Endothelial cell of umbilical vein (primary cell): ENCODE measurements around the gene KRTAP4-6.
"Not testable (repeated sequence)": the region's sequence is repeated elsewhere in the genome, so short reads cannot be mapped to it uniquely, and the experiment has no call there.

Source experiments
- POLR2A ChIP-seq: IDR thresholded peaks from 2 replicates; pipeline ENCODE4 v1.6.1; 2012; ENCODE audit warnings: low read depth, mild to moderate bottlenecking, control low read depth, low read length
- POLR2AphosphoS5 ChIP-seq: IDR thresholded peaks from 2 replicates; pipeline ENCODE4 v1.6.1; 2012; ENCODE audit warnings: low read depth, mild to moderate bottlenecking, control low read depth, low read length, moderate library complexity; ENCODE audit not compliant: insufficient read depth
- TF ChIP-seq, protein P1 (sequence below), 2 donors: IDR thresholded peaks; 1 replicate in 1 of 2; 2 replicates in 1 of 2; pipeline ENCODE4 v1.5.1; 2011; ENCODE audit warnings: low read length in 2 of 2, mild to moderate bottlenecking in 2 of 2, moderate library complexity in 2 of 2, control low read depth in 1 of 2, inconsistent platforms in 1 of 2, low read depth in 1 of 2; ENCODE audit not compliant: insufficient read depth in 1 of 2; ENCODE audit errors: extremely low read depth in 1 of 2
- TF ChIP-seq, protein P2 (sequence below): IDR thresholded peaks from 2 replicates; pipeline ENCODE4 v1.6.1; 2011; ENCODE audit not compliant: insufficient read depth, insufficient read length

DNA sequence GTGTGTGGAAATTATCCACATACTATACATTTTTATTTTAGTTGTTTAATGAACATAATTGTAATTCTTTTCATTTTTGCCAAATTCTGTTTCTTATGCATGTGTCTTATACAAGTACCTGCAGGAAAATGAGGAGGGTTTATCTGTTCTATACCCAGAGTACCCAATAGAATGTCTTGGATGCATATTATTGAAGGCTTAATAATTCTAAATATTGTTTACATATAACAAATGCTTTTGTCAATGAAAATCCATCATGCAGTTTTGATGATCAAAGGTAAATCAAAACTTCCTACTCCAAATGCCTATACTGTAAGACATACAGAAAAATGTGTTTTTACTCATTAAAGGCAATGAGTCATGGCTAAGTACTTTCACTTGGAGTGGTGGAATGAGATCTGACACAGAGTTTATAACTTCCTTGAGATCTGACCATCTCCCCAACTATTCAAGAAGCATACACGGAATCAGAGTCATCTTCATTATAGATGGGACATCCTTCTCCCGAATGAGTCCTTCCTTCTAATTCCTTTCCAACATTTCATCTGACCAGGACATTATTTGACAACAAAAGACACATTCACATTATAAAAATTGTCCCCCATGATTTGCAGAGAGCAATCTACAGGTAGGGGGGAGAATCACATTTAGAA, 35.8 kb downstream of the KRTAP4-6 start:
- TF ChIP-seq POLR2A, POLR2AphosphoS5: not testable (repeated sequence)
- TF ChIP-seq, protein P1, sequence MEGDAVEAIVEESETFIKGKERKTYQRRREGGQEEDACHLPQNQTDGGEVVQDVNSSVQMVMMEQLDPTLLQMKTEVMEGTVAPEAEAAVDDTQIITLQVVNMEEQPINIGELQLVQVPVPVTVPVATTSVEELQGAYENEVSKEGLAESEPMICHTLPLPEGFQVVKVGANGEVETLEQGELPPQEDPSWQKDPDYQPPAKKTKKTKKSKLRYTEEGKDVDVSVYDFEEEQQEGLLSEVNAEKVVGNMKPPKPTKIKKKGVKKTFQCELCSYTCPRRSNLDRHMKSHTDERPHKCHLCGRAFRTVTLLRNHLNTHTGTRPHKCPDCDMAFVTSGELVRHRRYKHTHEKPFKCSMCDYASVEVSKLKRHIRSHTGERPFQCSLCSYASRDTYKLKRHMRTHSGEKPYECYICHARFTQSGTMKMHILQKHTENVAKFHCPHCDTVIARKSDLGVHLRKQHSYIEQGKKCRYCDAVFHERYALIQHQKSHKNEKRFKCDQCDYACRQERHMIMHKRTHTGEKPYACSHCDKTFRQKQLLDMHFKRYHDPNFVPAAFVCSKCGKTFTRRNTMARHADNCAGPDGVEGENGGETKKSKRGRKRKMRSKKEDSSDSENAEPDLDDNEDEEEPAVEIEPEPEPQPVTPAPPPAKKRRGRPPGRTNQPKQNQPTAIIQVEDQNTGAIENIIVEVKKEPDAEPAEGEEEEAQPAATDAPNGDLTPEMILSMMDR (IDR thresholded peaks at IDR 0.05; ENCODE audit: extremely low read depth in 1 of 2, insufficient read depth in 1 of 2, low read depth in 1 of 2, low read length in 2 of 2), result not testable (repeated sequence)
- TF ChIP-seq, protein P2, sequence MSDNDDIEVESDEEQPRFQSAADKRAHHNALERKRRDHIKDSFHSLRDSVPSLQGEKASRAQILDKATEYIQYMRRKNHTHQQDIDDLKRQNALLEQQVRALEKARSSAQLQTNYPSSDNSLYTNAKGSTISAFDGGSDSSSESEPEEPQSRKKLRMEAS, result not testable (repeated sequence)
